Central memory CD4-positive, alpha-beta T cell (primary cell): ENCODE results near the gene CCSER1.
"Not testable (repeated sequence)": the region's sequence is repeated elsewhere in the genome, so short reads cannot be mapped to it uniquely, and the experiment has no call there.

ENCODE experiments used
- DNase-seq: peaks from one replicate; pipeline ENCODE4 v3.0.0; 2022

The CCSER1 gene

DNA sequence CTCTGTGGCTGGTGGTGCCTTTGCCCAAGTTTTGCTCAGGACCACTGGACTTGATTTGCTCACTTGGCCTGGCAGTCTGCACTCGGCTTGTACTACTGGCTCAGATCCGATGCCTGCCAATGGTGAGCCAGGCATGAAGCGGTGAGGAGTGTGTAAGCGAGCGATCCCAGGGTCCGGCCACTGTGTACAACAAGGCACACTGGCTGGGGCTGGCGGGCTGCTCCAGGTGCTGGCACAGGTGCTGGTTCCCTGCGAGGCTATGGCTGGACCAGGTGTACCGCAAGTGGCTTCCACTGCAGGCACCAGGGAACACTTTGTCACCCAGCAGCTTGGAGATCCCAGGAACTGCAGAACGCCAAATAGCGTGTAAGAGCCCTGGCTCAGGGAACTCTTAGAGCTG lies 329.7 kb downstream of the CCSER1 start:
- no peak for DNase-seq

DNA sequence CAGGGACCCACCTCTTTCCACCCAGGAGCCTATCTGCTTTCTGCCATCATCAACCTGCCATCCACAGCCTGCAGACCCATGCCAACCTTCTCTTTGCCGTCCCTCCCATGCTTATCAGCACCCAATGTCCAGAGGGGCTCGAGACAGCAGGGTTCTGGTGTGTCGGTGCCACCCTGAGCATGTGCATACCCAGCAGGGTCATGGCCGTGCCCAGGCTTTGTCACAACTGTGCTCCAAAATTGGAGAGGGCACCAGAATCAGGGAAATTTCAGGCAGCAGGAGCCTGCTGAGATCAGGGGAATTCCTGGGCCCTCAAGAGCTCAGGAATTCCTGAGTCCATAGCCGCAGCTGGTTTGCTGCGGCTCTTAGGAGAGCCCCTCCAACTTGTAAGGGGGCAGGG lies 330.6 kb downstream of the CCSER1 start:
- DNase-seq = no peak

DNA sequence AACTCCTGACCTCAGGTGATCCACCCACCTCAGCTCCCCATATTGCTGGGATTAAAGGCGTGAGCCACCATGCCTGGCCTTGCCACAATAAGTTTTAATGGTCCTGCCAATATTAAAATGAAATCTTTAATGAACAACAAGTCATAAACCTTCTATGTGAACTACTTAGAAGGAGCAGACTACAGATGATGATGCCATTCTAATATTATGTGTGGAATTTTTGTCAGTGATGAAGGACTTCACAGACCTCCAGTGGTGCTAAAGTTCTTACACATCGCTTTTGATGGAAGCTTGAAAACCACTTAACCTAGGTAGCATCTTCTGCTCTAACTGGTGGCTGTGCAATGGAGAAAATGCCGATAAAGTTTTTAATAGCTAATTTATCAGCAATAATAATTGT lies 331.4 kb downstream of the CCSER1 start:
- no peak for DNase-seq

DNA sequence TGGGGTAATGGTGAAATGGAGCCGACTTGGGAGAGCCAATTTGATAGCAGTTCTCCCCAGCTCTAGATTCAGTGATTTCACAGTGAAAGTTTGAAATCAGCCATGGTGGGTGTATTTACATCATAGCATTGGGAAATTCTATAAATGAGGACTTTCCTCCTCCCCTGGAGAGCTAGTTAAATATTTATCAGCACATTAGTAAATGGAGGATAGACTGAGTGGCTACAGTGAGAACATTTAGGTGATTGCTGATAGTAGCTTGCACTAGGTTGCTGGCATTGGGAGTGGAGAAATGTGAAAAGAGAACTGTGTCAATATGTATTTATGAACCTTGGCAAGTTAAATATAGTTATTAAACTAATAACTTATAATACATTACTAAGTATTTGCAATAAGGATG lies 347.3 kb downstream of the CCSER1 start:
- no peak for DNase-seq

DNA sequence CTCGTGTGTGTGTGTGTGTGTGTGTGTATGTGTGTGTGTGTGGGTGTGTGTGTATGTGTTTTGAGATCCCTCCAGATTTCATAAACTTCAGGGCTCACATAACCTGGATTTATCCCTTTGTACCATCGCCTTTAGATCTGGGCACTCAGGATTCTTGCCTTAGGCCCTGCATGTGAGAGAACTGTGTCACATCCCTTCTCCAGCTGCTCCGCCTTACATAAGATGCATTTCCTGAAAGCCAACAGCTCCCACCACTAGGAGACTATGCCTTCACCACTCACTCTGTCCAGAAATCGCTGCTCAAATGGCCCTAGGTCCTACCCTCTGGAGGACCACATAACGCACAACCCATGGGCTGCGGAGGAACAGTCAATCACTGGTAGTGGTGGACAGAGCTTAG lies 348.8 kb downstream of the CCSER1 start:
- DNase-seq = no peak

DNA sequence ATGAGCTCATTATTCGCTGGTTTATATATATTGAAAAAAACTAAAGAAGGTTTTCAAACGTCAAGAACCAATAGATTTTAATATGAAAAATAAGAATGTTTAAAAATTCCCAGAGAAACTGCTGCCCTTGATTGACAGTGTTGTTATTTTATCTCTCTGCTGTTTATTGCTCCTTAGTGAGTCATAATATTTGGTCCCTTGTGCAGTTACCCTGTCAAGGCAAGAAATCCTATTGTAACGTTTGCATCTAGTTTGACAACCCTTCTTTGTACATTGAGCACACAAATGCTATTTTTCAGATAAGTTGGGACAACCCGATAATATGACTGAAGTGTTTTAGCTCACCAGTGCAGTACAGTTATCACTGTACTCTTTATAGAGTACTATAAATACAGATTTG lies 349.4 kb downstream of the CCSER1 start:
- DNase-seq = no peak

DNA sequence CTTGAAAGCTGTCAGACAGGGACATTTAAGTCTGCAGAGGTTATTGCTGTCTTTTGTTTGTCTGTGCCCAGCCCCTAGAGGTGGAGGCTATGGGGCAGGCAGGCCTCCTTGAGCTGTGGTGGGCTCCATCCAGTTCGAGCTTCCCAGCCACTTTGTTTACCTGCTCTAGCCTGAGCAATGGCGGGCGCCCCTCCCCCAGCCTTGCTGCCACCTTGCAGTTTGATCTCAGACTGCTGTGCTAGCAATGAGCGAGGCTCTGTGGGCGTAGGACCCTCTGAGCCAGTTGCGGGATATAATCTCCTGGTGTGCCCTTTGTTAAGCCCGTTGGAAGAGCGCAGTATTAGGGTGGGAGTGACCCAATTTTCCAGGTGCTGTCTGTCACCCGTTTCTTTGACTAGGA lies 357.7 kb downstream of the CCSER1 start:
- DNase-seq = not testable (repeated sequence)

DNA sequence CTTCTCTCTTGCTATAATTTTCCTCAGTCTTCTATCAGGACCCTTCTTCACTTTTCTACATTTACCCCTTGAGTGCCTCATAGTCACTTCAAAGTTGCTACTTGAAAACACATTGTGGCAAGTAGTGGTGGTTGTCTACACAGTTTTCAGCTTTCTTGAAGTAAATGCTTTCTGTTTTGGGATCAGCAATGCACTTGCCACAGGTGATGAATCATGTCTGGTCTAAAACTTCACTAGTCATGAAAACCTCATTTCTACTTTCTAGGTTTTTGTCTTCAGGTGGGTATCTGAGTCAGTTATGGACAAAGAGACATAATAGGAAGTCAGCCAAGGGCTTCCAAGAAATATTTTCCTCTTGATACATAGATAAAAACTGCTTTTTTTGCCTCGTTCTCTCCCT lies 359.2 kb downstream of the CCSER1 start:
- no peak for DNase-seq

DNA sequence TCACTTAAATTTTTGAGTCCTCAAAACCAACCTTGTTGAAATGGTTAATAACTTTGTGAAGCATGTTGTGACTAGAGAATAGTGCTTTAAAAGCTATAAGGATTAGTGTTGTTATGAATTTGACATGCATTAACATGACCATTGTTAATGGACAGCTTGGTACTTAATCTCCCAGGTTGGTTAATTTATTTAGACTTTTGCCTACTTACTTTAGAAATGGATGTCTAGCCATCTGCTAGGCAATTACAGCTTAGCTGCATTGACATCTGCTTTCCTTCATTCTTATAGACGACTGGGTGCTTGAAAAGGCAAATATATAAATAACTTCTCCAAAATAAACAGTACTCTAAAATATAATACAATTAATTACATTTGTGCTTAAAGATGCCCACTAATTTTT lies 368.0 kb downstream of the CCSER1 start:
- no peak for DNase-seq

DNA sequence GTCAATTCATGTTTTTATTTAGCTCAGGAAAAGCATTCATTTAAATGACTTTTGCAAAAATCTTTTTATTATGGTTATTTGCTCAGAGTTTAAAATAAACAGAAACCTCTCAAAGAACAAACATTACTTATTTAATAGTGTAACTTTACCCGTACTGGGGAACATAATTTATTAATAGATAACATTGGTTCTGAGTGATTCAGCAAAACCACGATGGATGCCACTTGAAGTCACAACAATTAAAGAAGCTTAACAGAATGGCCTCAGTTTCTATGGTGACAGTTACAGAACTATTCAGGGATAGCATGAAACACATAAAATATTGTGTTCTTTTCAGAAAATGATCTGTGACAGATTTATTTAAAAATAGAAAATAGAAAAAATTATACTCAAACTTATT lies 368.7 kb downstream of the CCSER1 start:
- DNase-seq = no peak

DNA sequence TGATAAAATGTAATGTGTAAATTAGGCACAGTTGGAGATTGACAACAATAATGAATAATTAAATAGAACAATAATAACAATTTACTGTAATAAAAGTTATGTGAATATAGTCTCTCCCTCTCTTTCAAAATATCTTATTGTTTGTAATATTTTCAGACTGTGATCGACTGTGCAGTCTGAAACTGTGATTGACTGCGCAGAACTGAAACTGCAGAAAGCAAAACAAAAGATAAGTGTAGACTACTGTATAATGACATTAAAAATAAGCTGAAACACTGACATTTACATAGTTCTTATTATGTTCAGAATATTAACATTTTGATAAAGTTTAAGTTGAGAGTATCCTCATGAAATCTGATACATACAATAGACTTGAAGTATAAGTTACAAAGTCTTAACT lies 371.0 kb downstream of the CCSER1 start:
- no peak for DNase-seq

DNA sequence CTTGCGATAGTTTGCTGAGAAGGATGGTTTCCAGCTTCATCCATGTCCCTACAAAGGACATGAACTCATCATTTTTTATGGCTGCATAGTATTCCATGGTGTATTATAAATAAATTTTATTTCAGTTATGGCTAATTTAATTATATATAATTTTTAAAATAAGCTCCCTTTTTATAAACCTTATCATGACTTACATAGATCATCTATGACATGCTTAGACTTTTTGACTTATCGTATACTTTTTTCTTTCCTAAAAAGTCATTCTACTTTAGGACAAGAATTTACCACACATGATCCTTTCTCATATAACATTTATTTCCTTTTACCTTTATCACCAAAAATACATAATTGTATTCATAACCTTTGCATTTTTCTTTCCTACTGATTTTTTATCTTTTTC lies 376.5 kb downstream of the CCSER1 start:
- DNase-seq = no peak

DNA sequence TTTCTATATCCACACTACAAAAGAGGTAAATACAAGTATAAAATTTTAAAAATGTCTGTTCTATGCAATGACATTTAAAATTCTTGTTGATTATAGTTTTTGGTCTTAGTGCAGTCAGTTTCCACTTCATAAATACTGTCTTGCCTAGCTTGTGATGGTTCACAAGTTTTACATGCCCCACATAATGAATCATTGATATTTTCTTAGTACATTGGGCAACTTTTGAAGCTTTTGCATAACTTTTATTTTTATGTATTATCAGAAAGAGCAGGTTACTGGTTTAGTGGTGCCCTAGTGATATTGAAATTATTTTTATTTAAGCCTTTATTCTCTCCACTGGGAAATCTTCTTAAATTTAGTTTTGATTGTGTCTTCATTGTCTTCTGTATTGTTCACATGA lies 388.0 kb downstream of the CCSER1 start:
- no peak for DNase-seq

DNA sequence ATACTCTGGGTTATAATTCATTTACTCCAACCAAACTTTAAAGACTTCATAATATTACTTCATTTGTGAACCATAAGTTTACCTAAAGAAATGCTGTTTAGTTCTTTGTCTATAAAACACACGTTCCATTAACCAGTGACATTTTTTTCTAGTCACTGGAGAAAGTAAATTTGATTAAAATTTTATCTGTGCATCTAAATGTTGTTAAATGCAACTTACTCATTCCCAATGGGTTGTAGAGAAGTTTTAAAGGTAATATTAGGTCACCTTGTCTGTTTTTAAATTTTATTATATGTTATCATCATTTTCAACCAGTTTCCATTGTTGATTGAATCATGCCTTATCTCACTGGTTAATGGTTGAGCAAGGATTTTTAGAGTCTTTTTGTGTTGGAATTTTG lies 401.4 kb downstream of the CCSER1 start:
- no peak for DNase-seq

DNA sequence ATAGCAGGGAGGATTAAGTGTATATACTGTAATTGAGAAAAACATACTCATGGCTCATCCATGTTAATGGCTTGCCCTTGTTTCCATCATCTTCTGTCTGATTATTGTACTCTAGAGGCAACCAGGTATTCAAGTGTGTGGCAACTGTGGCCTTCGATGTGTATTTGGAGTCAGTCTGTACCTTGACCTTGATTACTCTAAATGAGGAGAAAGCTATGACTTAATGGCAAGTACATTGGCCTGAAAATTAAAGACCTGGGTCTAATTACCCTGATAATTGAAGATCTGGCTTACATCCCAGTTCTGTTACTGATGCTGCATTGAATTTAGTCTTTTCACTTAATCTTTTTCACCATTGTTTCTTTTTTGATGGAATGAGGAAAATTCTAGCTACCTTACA lies 409.2 kb downstream of the CCSER1 start:
- no peak for DNase-seq

DNA sequence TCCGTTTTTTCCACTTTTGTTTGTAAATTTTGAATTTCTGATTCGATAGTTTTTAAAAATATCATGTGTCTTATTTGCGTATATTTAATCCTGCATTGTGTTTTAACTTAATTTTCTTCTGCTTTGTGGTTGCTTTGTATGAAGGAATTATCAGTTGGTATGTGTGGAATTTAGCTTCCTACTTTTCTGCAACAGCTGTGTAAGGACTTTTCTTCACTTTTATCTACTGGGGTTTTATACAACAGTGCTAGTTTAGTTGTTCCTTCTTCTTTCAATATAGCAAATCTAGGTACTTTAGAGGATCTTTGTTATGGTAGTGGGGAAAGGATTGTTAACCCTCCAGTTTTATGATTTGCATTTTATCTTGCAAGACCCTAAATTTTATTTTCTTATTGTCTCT lies 410.3 kb downstream of the CCSER1 start:
- no peak for DNase-seq

DNA sequence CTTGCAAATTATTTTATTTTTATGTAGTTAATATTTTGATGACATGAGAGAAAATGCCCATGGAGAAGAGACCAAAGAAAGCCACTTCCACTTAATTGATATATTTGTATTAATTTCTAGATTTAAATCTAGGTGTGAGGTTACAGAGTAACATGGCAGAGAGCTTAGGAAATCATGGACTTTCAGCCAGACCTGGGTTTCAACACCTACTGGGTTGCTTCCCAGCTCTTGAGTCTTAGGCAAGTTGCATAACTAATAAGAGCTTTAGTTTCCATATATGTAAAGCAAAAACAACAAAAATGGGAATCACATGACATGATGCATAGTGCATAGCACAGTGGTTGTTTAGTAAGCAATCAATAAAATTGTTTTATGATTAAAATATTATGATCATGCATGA lies 413.3 kb downstream of the CCSER1 start:
- no peak for DNase-seq

DNA sequence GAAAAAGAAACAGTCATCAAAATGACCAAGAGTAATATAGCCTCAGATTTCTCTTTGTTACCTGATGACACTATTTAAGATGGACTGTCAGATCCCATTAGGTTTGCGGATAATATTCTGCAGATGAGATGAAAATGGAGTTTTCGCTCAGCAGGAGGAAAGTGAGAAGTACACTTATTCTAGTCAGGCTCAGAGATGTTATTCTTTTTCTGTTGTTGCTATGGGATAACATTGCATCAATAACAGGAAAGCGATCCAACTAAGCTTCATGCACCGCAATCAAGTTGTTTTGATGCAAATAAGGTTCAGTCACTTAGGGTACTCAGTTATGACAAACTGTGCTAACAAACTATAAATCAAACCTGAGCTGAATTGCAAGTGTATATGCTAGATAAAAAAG lies 415.0 kb downstream of the CCSER1 start:
- no peak for DNase-seq

DNA sequence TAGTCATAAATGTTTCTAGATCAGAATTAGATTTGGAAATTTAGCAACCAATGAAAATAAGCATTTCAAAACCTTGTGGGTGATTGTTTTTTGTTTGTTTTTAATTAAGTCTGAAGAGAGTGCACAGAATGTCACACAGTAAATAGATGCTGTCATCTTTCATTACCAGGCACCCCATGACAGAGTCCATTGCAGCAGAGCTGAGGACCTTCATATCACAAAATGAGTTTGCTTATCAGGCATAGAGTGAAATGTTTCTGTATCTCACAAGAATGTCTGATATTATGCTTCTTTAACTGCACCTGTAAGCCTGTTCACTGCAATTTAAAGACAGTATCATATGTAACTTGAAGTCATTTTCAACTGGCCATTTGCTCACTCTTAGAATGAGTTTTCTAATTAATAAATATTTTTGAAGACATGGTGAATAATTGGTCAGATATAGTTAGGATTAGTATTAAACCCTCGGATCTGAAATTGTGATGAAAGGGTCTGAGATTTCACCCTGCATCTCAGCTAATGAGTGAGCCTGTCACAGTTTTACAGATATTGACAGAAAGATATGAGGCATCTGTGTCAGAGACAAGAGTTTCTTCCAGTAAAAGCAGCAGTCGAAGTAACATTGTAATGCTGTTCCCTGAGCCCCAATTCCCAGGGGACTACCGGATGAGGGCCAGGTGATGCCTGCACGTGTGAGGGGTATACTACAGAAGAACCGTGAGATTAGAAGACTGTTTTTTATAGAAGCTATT lies 416.4 kb downstream of the CCSER1 start:
- DNase-seq = no peak

DNA sequence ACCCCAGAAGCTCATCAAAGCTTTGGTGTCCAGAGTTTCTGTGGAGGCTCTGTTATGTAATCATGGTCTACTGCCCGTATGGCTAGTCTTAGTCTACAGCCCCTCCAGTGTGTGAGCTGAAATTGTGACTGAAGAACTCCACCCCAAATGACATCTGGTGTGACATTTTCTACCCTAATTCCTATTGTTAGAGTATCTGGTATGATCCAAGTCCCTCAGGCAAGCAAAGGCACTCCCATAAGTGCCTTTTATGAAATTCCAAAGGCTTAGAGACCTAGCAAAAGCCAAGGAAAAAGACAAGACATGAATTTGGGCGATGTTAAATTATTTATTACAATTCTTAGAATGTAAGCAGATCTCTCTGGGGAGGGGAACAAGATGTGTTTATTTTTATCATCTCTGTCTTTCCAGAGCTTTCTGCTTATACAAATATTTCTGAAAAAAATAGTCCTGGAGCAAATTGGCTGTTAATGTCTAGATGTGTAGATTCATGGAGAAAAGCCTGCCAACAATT lies 417.4 kb downstream of the CCSER1 start:
- no peak for DNase-seq

DNA sequence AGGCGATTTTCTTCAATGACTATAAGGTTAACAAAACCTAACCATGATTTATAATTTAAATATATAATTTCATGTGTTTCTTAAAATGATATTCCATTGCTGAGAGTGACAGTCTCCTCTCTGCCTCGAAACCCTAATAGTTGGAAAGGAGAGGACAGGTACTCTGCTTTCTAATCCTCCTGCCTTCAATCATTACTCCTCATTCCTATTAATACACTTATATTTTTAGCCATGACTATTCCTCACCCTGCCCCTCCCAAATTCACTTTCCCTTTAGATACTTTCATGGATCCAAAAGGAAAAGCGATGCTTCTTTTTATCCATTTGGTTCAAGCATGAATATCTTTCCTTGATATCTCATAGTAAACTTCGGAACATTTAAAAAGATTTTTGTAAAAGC lies 418.2 kb downstream of the CCSER1 start:
- no peak for DNase-seq

DNA sequence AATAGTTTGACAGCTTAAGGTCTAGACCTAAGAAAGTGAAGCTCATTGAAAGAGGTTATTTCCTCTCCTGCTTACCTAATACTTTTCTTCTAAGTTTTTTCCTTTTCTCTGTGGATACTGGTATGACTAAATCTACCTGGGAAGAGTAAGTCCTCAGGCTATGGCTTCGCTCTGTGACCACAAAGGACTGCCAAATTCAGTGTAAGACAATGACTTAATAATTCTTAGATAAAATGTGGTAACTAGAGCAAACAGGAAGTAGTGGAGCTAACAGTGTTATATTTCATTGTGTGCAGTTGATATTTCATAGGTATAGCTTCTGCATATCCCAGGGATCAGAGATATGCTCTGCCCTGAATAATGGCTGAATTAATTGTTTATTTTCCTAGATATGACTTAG lies 418.9 kb downstream of the CCSER1 start:
- DNase-seq = no peak

DNA sequence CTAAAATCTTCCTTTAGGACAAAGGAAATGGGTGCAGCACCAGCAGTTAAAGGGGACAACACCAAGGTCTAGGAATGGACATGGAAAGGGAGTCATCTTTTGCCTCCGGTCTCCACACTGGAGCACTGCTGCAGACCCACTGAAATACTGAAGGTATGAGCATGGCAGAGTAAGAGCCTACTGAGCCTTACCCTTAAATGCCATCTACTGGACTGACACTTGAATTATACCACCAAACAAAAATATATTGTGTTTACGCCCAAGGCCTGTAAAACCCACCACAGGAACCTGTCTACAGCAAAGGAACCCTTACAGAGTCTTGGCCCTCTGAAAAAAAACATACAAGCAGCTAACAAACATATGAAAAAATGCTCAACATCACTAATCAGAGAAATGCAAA lies 443.4 kb downstream of the CCSER1 start:
- DNase-seq = no peak

DNA sequence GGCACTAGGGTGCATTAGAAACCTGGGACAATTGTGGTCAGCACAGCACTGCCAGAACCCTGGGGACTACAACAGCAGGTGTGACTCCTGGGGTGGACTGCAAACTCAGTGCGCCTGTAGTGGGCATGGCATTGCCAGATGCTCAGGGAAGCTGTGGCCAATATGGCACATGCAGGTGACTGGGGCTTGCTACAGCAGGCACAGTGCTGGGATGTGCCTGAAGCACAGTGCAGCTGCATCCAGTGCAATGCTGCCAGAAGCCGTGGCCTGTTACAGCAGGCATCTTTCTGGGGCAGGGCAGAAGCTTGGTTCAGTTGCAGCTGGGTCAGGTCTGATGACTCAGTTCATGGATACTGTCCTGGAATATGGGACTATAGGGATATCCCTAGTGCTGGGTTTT lies 445.8 kb downstream of the CCSER1 start:
- DNase-seq = no peak

DNA sequence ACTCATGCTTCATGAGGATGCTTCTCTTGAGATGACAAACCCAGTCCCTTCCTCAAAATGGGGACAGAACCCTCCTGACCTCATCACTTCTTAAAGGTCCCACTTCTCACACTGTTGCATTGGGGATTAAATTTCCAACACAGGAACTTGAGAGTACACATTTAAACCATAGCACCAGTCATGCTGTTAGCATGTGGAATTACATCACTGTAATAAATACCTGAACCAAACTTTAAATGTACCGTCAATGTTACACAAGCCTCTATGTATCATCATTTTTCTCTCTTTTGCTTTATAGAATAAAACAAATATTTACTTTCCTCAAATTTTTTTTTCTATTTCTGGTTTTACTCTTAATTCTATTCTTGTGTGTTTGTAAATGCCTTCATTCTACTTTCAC lies 448.2 kb downstream of the CCSER1 start:
- DNase-seq = no peak
